ENCODE results near the gene BRD2. TPM values are rescaled to one million over a fixed set of nuclear protein-coding genes. Genes with fewer than 3 reads are reported as not detected.

BRD2 gene
- total RNA-seq, 1 experiment from 2014 or later, result 252 TPM

GRCh38 chr6:32945953-32946352 lies 22.4 kb upstream of the BRD2 start:
- Histone ChIP-seq H4K20me1 (ENCODE audit: control insufficient read depth, insufficient read depth, insufficient read length) (no peaks in the 10 kb centered on the region), H4K5ac (ENCODE audit: insufficient read length, low read depth, low read length) (no peak overlapping the region), H4K91ac (ENCODE audit: insufficient read length, low read depth, low read length) (no peak overlapping the region), H3K9ac (ENCODE audit: extremely low read depth, insufficient read length, low read length) (no peak overlapping the region), H3K14ac (ENCODE audit: insufficient read depth, low read length) (no peak overlapping the region), H3T11ph (ENCODE audit: low read length) (no peak overlapping the region), H3K56ac (ENCODE audit: insufficient read length, low read depth, low read length) (no peak overlapping the region), H3K23me2 (ENCODE audit: insufficient read length, low read depth, low read length, poor library complexity, severe bottlenecking) (no peaks in the 10 kb centered on the region), H2AFZ (ENCODE audit: low read length) (no peak overlapping the region), H3K4me2 (ENCODE audit: insufficient read depth, insufficient read length, low read length) (no peak overlapping the region), H2BK12ac (ENCODE audit: insufficient read length, low read depth, low read length) (no peak overlapping the region), H2BK5ac (ENCODE audit: insufficient read length, low read length) (no peak overlapping the region), H3K23ac (ENCODE audit: insufficient read length, low read depth, low read length) (no peak overlapping the region), H4K8ac (replicated peaks; ENCODE audit: insufficient read length, low read depth, low read length) (no peak overlapping the region), H2AK5ac (ENCODE audit: insufficient read length, low read length) (no peak overlapping the region), H2BK120ac (ENCODE audit: low read depth, low read length, poor library complexity, severe bottlenecking) (no peak overlapping the region), H3K4ac (ENCODE audit: low read depth, low read length) (no peak overlapping the region), H3K18ac (ENCODE audit: insufficient read length, low read depth, low read length) (no peak overlapping the region), H3K4me1 (ENCODE audit: insufficient read depth, low read length) (no peaks in the 10 kb centered on the region), H2BK15ac (ENCODE audit: low read depth, low read length) (no peak overlapping the region), H3K79me1 (ENCODE audit: insufficient read depth, low read depth, low read length, poor library complexity, severe bottlenecking) (no peaks in the 10 kb centered on the region), H3K79me2 (ENCODE audit: insufficient read depth, low read length) (no peaks in the 10 kb centered on the region), H2BK20ac (ENCODE audit: low read depth, low read length, poor library complexity, severe bottlenecking) (no peak overlapping the region), H3K27me3 (ENCODE audit: insufficient read depth, low read length) (no peaks in the 10 kb centered on the region), H3K9me3 (ENCODE audit: control insufficient read depth, low read depth, low read length) (no peaks in the 10 kb centered on the region), H3K27ac (ENCODE audit: insufficient read length, low read depth, low read length) (no peak overlapping the region)
- peaks cover 3% of the 10 kb centered on the region; the same call in 1 of the 2 replicates for H3K27me3 Mint-ChIP-seq (ENCODE audit: low read depth)
- H3K9me3 Mint-ChIP-seq, result no peaks in the 10 kb centered on the region
- H3K27ac Mint-ChIP-seq, result no peak overlapping the region
- no peak for DNase-seq
- peaks cover 12 to 13% of the 10 kb centered on the region in 2 experiments for H3K4me1 Mint-ChIP-seq
- TF ChIP-seq, protein P1, sequence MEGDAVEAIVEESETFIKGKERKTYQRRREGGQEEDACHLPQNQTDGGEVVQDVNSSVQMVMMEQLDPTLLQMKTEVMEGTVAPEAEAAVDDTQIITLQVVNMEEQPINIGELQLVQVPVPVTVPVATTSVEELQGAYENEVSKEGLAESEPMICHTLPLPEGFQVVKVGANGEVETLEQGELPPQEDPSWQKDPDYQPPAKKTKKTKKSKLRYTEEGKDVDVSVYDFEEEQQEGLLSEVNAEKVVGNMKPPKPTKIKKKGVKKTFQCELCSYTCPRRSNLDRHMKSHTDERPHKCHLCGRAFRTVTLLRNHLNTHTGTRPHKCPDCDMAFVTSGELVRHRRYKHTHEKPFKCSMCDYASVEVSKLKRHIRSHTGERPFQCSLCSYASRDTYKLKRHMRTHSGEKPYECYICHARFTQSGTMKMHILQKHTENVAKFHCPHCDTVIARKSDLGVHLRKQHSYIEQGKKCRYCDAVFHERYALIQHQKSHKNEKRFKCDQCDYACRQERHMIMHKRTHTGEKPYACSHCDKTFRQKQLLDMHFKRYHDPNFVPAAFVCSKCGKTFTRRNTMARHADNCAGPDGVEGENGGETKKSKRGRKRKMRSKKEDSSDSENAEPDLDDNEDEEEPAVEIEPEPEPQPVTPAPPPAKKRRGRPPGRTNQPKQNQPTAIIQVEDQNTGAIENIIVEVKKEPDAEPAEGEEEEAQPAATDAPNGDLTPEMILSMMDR (conservative IDR thresholded peaks at IDR 0.05), result no peak
- H3K36me3 Mint-ChIP-seq (ENCODE audit: insufficient read depth in 1 of 3, low read depth in 3 of 3), result no peaks in the 10 kb centered on the region
- no peak overlapping the region for H3K4me3 Mint-ChIP-seq
